ENCODE measurements around the gene MAML3.

Gene MAML3

DNA sequence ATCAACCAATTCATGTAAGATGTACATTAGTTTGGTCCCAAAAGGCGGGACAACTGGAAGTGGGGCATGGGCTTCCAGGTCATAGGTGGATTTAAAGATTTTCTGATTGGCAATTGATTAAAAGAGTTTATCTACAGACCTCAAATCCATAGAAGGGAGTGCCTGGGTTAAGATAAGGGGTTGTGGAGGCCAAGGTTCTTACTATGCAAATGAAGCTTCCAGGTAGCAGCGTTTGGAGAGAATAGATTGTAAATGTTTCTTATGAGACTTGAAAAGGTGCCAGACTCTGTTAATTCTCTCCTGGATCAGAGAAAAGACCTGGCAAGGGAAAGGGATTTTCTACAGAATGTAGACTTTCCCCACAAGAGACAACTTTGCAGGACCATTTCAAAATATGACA lies 485.9 kb downstream of the MAML3 start:
- TF ChIP-seq GABPA (IDR thresholded peaks at IDR 0.05; ENCODE audit: low read depth) (no peak), SPI1 (IDR thresholded peaks at IDR 0.05; ENCODE audit: borderline replicate concordance, low read depth) (no peak)
- TF ChIP-seq, protein P1, sequence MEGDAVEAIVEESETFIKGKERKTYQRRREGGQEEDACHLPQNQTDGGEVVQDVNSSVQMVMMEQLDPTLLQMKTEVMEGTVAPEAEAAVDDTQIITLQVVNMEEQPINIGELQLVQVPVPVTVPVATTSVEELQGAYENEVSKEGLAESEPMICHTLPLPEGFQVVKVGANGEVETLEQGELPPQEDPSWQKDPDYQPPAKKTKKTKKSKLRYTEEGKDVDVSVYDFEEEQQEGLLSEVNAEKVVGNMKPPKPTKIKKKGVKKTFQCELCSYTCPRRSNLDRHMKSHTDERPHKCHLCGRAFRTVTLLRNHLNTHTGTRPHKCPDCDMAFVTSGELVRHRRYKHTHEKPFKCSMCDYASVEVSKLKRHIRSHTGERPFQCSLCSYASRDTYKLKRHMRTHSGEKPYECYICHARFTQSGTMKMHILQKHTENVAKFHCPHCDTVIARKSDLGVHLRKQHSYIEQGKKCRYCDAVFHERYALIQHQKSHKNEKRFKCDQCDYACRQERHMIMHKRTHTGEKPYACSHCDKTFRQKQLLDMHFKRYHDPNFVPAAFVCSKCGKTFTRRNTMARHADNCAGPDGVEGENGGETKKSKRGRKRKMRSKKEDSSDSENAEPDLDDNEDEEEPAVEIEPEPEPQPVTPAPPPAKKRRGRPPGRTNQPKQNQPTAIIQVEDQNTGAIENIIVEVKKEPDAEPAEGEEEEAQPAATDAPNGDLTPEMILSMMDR (IDR thresholded peaks at IDR 0.05; ENCODE audit: insufficient read depth, low read length), result no peak
- DNase-seq (ENCODE audit: low read depth in 1 of 2, low spot score in 1 of 2), result no peak
- H3K27me3 ChIP-seq (ENCODE audit: insufficient read depth, poor library complexity, severe bottlenecking), result no peaks in the 10 kb centered on the region
- H3K4me3 ChIP-seq (replicated peaks; ENCODE audit: insufficient read depth, low read length), result no peak overlapping the region
- no peak overlapping the region for H3K27ac ChIP-seq (replicated peaks)

Data from HL-60 (cell line).